Stomach (tissue), 4 donors: ENCODE measurements around the gene ZNF609.

Experiments used
- CTCF ChIP-seq, 7 experiments: fragments of 450-650 bp in 4 of 7; fragments of 200-600 bp in 3 of 7; sonication (generic) in 3 of 7; IDR thresholded peaks; one replicate each; pipeline ENCODE4 v1.5.1; 2016 to 2019; ENCODE audit warnings: antibody characterized with exemption in 7 of 7, control low read depth in 2 of 7, mild to moderate bottlenecking in 1 of 7
- POLR2A ChIP-seq, 4 donors: fragments of 450-650 bp; IDR thresholded peaks; one replicate each; pipeline ENCODE4 v1.6.1; 2016; ENCODE audit warnings: antibody characterized with exemption in 4 of 4, control low read depth in 2 of 4, mild to moderate bottlenecking in 1 of 4, moderate library complexity in 1 of 4
- POLR2AphosphoS5 ChIP-seq, 3 donors: sonication (generic); formaldehyde crosslinking; IDR thresholded peaks; one replicate each; pipeline ENCODE4 v1.6.1; 2016; ENCODE audit warnings: antibody characterized with exemption in 3 of 3

GRCh38 chr15:64472161-64472560 is 11.8 kb downstream of the ZNF609 start:
- no peak for TF ChIP-seq CTCF (IDR thresholded peaks at IDR 0.05)
- no peak for TF ChIP-seq POLR2A (IDR thresholded peaks at IDR 0.05)
- TF ChIP-seq POLR2AphosphoS5 (IDR thresholded peaks at IDR 0.05), result no peak
